WTC11 (cell line): ENCODE data around the gene SETD2. TPM values are rescaled to one million over a fixed set of nuclear protein-coding genes. Genes with fewer than 3 reads are reported as not detected.
"Not testable (repeated sequence)": the region's sequence is repeated elsewhere in the genome, so short reads cannot be mapped to it uniquely, and the experiment has no call there.

Source experiments
- ATAC-seq: fragments of 200-7000 bp; cut with Tn5 transposase; 2 replicates; pipeline ENCODE4 v1.10.0; 2021; ENCODE audit warnings: mild to moderate bottlenecking, moderate library complexity
- CTCF ChIA-PET: fragments of 300-600 bp; sonication (Branson Sonifier 250); formaldehyde crosslinking; loops from one replicate; lab custom pipeline; 2021; ENCODE audit warnings: antibody characterized with exemption; lab: Charles Lee
- POLR2A ChIA-PET: fragments of 350-600 bp; sonication (Branson Sonifier 250); formaldehyde crosslinking; loops from one replicate; lab custom pipeline; 2021; ENCODE audit warnings: antibody characterized with exemption; lab: Charles Lee
- DNase-seq: peaks from one replicate; pipeline ENCODE4 v3.0.0; 2021; ENCODE audit warnings: low spot score
- H3K27ac Mint-ChIP-seq: 2 replicates; pipeline ENCODE4 v1.8.0; 2021; ENCODE audit warnings: mixed read lengths
- H3K27me3 Mint-ChIP-seq: 2 replicates; pipeline ENCODE4 v1.8.0; 2021; ENCODE audit warnings: low read depth, mild to moderate bottlenecking, moderate library complexity, mixed read lengths
- H3K36me3 Mint-ChIP-seq: 2 replicates; pipeline ENCODE4 v1.8.0; 2021; ENCODE audit warnings: mixed read lengths
- H3K4me1 Mint-ChIP-seq: 2 replicates; pipeline ENCODE4 v1.8.0; 2022; ENCODE audit warnings: mixed read lengths
- H3K4me3 Mint-ChIP-seq: 2 replicates; pipeline ENCODE4 v1.8.0; 2021; ENCODE audit warnings: mild to moderate bottlenecking, moderate library complexity, mixed read lengths
- H3K9me3 Mint-ChIP-seq: 2 replicates; pipeline ENCODE4 v1.8.0; 2021; ENCODE audit warnings: mixed read lengths
- AR ChIP-seq: fragments of 250-450 bp; sonication (Bioruptor Pico); IDR thresholded peaks from 2 replicates; pipeline ENCODE4 v1.9.0; 2021; ENCODE audit warnings: mild to moderate bottlenecking
- ATF1 ChIP-seq: sonication (generic); formaldehyde crosslinking; IDR thresholded peaks from 2 replicates; pipeline ENCODE4 v1.8.1; 2023; ENCODE audit warnings: mild to moderate bottlenecking, moderate library complexity, missing genetic modification reagents
- ATF6 ChIP-seq: sonication (generic); formaldehyde crosslinking; IDR thresholded peaks from 2 replicates; pipeline ENCODE4 v1.8.1; 2023; ENCODE audit warnings: mild to moderate bottlenecking, missing genetic modification reagents
- FOXK1 ChIP-seq: sonication (generic); formaldehyde crosslinking; IDR thresholded peaks from 2 replicates; pipeline ENCODE4 v1.8.0; 2022; ENCODE audit warnings: mild to moderate bottlenecking, moderate library complexity, missing genetic modification reagents
- HMGXB4 ChIP-seq: sonication (generic); formaldehyde crosslinking; IDR thresholded peaks from 2 replicates; pipeline ENCODE4 v1.8.1; 2023; ENCODE audit warnings: mild to moderate bottlenecking, moderate library complexity, missing genetic modification reagents
- IRF1 ChIP-seq: sonication (generic); formaldehyde crosslinking; IDR thresholded peaks from 2 replicates; pipeline ENCODE4 v1.8.0; 2023; ENCODE audit warnings: missing genetic modification reagents
- IRF2 ChIP-seq: sonication (generic); formaldehyde crosslinking; IDR thresholded peaks from 2 replicates; pipeline ENCODE4 v1.8.0; 2022; ENCODE audit warnings: low read depth, missing genetic modification reagents, borderline replicate concordance
- MXD4 ChIP-seq: fragments of 250-450 bp; sonication (Bioruptor Pico); IDR thresholded peaks from 2 replicates; pipeline ENCODE4 v1.8.0; 2021; ENCODE audit warnings: mild to moderate bottlenecking, moderate library complexity, borderline replicate concordance
- NFATC4 ChIP-seq: fragments of 250-450 bp; sonication (Bioruptor Pico); IDR thresholded peaks from 2 replicates; pipeline ENCODE4 v1.9.0; 2021; ENCODE audit warnings: mild to moderate bottlenecking
- SOX15 ChIP-seq: fragments of 250-450 bp; sonication (Bioruptor Pico); IDR thresholded peaks from 2 replicates; pipeline ENCODE4 v1.9.0; 2021; ENCODE audit warnings: mild to moderate bottlenecking
- SP1 ChIP-seq: sonication (generic); formaldehyde crosslinking; conservative IDR thresholded peaks from 2 replicates; pipeline ENCODE4 v1.8.1; 2022; ENCODE audit warnings: missing genetic modification reagents
- STAT6 ChIP-seq: sonication (generic); formaldehyde crosslinking; conservative IDR thresholded peaks from 2 replicates; pipeline ENCODE4 v1.8.1; 2023; ENCODE audit warnings: mild to moderate bottlenecking, low read depth, missing genetic modification reagents, moderate library complexity
- ZBTB21 ChIP-seq: sonication (generic); formaldehyde crosslinking; IDR thresholded peaks from 2 replicates; pipeline ENCODE4 v1.8.1; 2023; ENCODE audit warnings: mild to moderate bottlenecking, missing genetic modification reagents, borderline replicate concordance
- ZMAT4 ChIP-seq: fragments of 250-450 bp; sonication (Bioruptor Pico); IDR thresholded peaks from 2 replicates; pipeline ENCODE4 v1.9.0; 2021; ENCODE audit warnings: mild to moderate bottlenecking
- ZNF416 ChIP-seq: fragments of 250-450 bp; sonication (Bioruptor Pico); IDR thresholded peaks from 2 replicates; pipeline ENCODE4 v1.9.0; 2021; ENCODE audit warnings: mild to moderate bottlenecking, inconsistent platforms
- ZNF671 ChIP-seq: fragments of 250-450 bp; sonication (Bioruptor Pico); IDR thresholded peaks from 2 replicates; pipeline ENCODE4 v1.8.0; 2021; ENCODE audit warnings: mild to moderate bottlenecking
- total RNA-seq: library from RNA; stranded (reverse); gene quantifications from 3 replicates; pipeline ENCODE4 v1.2.3, GENCODE V29; 2021

SETD2 gene
- total RNA-seq, 1 experiment from 2014 or later, result 39.8 TPM

GRCh38 chr3:47042231-47042791 is 121.6 kb downstream of the SETD2 start:
- TF ChIP-seq ZBTB21 (CRISPR knock-in tag) (no peak), FOXK1 (CRISPR knock-in tag) (no peak), IRF1 (CRISPR knock-in tag) (no peak)
- ATAC-seq, result no peak
- Mint-ChIP-seq H3K9me3 (peaks cover 7% of the 10 kb centered on the region), H3K36me3 (peaks cover 50% of the 10 kb centered on the region), H3K4me3 (no peak overlapping the region), H3K27me3 (no peaks in the 10 kb centered on the region), H3K27ac (no peak overlapping the region; the same call in 1 of the 2 replicates), H3K4me1 (no peaks in the 10 kb centered on the region)
- DNase-seq, result no peak
- POLR2A ChIA-PET, result no interaction called here
- CTCF ChIA-PET, result no interaction called here

- Mint-ChIP-seq H3K4me3 (no peak overlapping the region), H3K27ac (no peak overlapping the region), H3K4me1 (no peaks in the 10 kb centered on the region), H3K9me3 (peaks cover 8% of the 10 kb centered on the region), H3K36me3 (peaks cover 55% of the 10 kb centered on the region), H3K27me3 (no peaks in the 10 kb centered on the region)
- ChIA-PET CTCF (no interaction called here), POLR2A (interaction anchor here (0.6 kb wide), 1 partner anchor 1121 kb away, joined by 4 read pairs; no protein-coding TSS in a partner anchor)
- TF ChIP-seq ATF6 (CRISPR knock-in tag), result no peak
- TF ChIP-seq HMGXB4, result no peak
- no peak for TF ChIP-seq SP1 (CRISPR knock-in tag)
- TF ChIP-seq ZNF416 (CRISPR knock-in tag), result no peak
- no peak for TF ChIP-seq AR (CRISPR knock-in tag)
- TF ChIP-seq ZNF671 (CRISPR knock-in tag), result no peak
- TF ChIP-seq NFATC4, result no peak
- TF ChIP-seq ATF1 (CRISPR knock-in tag), result no peak
- no peak for TF ChIP-seq IRF2
- no peak for TF ChIP-seq ZMAT4 (CRISPR knock-in tag)
- no peak for TF ChIP-seq MXD4 (CRISPR knock-in tag)
- no peak for TF ChIP-seq STAT6 (CRISPR knock-in tag)
- TF ChIP-seq SOX15, result no peak
- DNase-seq, result no peak
- ATAC-seq, result no peak
These were observed 122.8 kb downstream of the SETD2 start for GRCh38 chr3:47041114-47041513.

- H3K4me1 Mint-ChIP-seq, H3K4me3 Mint-ChIP-seq, POLR2A ChIA-PET, DNase-seq, H3K27ac Mint-ChIP-seq, CTCF ChIA-PET, H3K27me3 Mint-ChIP-seq, H3K9me3 Mint-ChIP-seq, ATAC-seq: not testable (repeated sequence)
- peaks cover 60% of the 10 kb centered on the region for H3K36me3 Mint-ChIP-seq
These were observed 126.6 kb downstream of the SETD2 start for GRCh38 chr3:47037302-47037701.
